GOT3 (cell line): Measurements from ENCODE around the gene SCNN1A.

Experiments used
- DNase-seq: peaks from one replicate; lab custom pipeline; 2025; ENCODE audit warnings: mixed read lengths; lab: John Stamatoyannopoulos, UW

SCNN1A gene

DNA sequence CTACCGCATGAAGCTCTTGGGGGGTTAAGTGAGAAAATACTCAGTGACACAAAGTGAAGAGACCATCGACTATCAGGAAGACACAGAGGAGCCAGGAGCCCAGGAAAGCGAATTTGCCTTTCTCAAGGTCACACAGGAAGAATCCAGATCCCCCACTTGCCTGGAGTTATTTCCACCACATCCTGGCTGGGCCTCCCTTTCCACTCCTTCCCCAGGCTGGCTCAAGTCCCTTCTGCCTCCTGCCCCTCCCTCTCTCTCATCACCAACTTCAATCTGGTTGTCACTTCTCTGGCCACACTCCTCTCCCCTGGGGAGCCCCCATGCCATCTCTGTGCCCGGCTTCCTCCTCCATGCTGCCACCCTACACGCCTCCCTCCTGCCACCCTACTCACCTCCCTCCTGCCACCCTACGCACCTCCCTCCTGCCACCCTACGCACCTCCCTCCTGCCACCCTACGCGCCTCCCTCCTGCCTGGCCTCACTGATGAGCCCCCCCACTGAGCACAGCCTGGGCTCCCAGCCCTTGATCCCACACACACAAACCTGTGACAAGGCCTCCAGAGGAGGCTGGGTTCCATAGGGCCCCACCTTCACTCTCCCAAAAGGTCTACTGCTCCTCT lies 6.3 kb downstream of the SCNN1A start:
- DNase-seq, result no peak

GRCh38 chr12:6367969-6368892 lies 7.1 kb downstream of the SCNN1A start:
- DNase-seq, result no peak

DNA sequence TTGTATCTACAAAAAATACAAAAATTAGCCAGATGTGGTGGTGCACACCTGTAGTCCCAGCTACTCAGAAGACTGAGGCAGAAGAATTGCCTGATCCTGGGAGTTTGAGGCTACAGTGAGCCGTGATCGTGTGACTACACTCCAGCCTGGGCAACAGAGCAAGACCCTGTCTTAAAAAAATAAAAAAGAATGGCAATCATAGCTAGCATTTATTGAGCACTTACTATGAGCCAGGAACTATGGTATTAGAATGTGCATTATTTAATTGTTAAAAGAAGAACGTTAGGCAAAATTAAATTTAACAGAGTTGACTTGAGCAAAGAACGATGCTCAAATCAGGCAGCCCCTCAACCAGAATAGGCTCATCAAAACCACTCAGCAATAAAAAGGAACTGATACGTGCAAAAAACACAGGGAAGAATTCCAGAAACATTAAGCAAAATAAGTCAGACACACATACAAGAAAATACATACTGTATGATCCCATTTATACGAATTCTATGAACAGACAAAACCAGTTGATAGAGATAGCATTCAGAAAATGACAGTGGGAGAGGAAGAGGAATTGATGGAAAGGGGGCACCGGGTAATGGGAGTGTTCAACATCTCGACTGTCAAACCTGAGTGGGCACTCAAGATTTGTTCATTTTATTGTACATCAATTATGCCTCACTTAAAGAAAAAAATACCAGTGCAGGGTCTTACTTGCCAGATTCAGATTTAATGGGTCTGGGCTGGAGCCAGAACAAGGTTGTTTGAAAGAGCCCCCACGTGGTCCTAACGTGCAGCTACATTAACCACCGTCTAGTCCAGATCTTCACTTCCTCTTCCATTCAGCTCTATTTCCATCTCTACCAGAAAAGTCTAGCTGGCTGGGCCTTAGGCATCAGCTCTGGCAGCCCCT lies 8.0 kb downstream of the SCNN1A start:
- DNase-seq, result no peak

GRCh38 chr12:6364044-6364374 lies 11.4 kb downstream of the SCNN1A start:
- DNase-seq, result no peak

- DNase-seq, result no peak
These were observed 11.9 kb downstream of the SCNN1A start for GRCh38 chr12:6363330-6364043.

- no peak for DNase-seq
These were observed 12.4 kb downstream of the SCNN1A start for GRCh38 chr12:6363010-6363329.

GRCh38 chr12:6362403-6362802 lies 13.0 kb downstream of the SCNN1A start:
- DNase-seq, result no peak

DNA sequence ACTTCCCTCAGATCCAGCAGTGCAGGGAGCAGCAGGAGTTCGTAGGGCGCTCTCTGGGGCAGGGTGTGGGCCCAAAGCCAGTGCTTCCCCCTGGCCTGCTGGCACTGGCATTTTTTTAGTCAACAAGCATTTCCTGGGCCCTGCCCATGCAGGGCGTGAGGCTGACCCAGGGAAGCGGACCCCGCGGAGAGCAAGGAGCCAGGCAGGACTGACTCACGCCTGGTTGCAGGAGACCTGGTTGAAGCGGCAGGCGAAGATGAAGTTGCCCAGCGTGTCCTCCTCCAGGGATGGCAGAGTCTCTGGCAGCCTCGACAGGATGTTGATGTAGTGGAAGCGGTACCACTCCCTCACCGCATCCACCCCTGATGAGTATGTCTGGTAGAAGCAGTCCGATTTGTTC lies 13.5 kb downstream of the SCNN1A start:
- no peak for DNase-seq

- no peak for DNase-seq
These were observed 14.5 kb downstream of the SCNN1A start for GRCh38 chr12:6360578-6361490.

- no peak for DNase-seq
These were observed 15.2 kb downstream of the SCNN1A start for GRCh38 chr12:6360080-6360571.

DNA sequence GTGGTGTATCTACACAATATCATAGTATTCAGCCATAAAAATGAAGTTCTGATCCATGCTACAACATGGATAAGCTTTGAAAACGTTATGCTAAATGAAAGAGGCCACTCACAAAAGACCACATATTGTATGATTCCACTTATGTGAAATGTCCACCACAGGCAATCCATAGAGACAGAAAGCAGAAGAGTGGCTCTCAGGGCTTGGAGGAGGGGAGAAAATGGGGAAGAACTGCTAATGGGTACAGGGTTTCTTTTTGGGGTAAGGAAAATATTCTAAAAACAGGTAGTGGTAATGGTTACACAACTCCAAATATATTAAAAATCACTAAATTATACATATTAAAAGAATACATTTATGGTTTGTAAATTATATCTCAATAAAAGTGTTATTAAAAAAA lies 16.5 kb downstream of the SCNN1A start:
- DNase-seq, result no peak

- DNase-seq, result no peak
These were observed 19.0 kb downstream of the SCNN1A start for GRCh38 chr12:6356374-6356820.

- no peak for DNase-seq
These were observed 19.6 kb downstream of the SCNN1A start for GRCh38 chr12:6355491-6356373.

- DNase-seq, result no peak
These were observed 20.6 kb downstream of the SCNN1A start for GRCh38 chr12:6354495-6355393.

GRCh38 chr12:6352193-6353173 lies 22.9 kb downstream of the SCNN1A start:
- no peak for DNase-seq

GRCh38 chr12:6351622-6352021 lies 23.7 kb downstream of the SCNN1A start:
- no peak for DNase-seq
